ENCODE measurements around the gene PHOX2B.
"Not testable (repeated sequence)": the region's sequence is repeated elsewhere in the genome, so short reads cannot be mapped to it uniquely, and the experiment has no call there.

The PHOX2B gene

GRCh38 chr4:41711654-41712053, 36.9 kb downstream of the PHOX2B start:
- DNase-seq (ENCODE audit: low read depth): not testable (repeated sequence)

DNA sequence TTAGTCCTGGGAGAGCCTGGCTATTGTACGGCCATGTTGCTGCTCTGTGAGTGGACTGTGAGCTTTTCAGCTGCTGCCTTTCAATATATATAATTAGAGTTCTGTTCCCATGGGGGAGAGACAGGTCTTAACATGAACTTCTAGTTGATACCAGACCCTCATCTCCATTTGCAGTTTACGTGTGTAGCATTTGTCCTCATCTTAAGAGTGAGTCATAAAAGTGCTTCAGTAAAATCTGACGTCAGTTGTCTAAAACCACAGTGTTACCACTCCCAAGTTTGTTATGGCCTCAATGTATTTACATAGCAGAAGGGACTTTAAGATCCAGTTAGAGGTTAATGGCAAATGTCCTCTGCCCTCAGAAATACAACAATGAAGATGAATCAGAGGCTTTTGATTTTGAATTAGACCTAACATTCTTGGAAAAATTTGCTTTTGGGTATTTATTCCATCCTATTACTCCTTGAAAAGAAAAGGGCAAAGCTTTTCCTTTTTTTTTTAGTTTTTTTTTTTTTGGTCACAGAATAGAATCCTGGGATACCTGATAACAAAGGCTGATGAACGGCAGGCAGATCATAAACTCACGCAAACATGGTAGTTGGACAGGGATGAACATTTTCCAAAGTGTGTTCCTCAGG, 38.6 kb downstream of the PHOX2B start:
- no peak for DNase-seq (ENCODE audit: low read depth)

- no peak for DNase-seq (ENCODE audit: low read depth)
Measured at GRCh38 chr4:41703785-41704184, 44.7 kb downstream of the PHOX2B start.

DNA sequence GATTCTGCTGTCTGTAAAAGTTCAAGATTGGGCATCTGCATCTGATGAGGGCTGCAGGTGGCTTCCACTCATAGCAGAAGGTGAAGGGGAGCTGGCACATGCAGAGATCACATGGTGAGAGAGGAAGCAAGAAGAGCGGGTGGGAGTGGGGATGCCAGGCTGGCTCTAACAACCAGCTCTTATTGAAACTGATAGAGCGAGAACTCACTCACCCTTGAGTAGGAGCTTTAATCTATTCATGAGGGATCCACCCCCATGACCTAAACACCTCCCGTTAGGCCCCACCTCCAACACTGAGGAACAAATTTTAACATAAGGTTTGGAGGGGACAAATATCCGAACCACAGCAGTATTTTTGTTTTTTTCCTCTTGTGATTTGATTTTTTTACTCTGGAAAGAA, 45.8 kb downstream of the PHOX2B start:
- DNase-seq (ENCODE audit: low read depth): no peak

DNA sequence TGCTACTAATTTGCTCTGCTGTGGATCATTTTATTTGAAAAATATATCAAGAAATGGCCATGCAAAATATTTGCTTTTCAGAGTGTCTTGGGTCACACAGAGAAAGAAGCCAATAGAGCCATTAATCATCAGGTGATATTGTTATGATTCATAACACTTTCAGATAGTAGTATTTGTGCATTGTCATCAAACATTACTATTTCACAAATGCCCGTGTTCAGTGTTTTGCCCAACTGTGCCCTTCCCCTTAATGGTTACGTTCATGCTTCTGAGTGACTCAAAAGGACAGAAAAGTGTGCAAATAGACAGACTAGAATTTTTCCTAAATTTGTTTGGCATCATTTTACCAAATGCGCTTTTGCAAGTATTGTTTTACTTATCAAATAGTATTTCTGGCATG, 46.5 kb downstream of the PHOX2B start:
- no peak for DNase-seq (ENCODE audit: low read depth)

DNA sequence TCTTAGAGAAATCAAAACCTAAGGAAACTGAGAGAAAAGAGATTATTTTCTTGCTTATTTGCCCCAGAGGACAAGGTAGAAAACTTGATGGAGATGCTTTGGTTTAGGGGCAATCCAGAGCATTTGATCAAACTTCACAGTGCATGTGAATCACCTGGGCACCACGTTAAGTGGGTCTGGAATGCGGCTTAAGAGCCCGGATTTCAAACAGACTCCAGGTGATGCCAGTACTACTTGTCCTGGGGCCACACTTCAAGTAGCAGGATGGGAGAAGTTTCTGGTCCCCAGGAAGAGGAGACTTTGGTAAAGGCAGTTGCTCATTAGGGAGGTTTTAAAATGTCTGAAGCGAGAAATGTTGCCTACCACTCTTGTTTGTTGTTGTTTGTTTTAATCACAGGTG, 51.8 kb downstream of the PHOX2B start:
- no peak for DNase-seq (ENCODE audit: low read depth)

DNA sequence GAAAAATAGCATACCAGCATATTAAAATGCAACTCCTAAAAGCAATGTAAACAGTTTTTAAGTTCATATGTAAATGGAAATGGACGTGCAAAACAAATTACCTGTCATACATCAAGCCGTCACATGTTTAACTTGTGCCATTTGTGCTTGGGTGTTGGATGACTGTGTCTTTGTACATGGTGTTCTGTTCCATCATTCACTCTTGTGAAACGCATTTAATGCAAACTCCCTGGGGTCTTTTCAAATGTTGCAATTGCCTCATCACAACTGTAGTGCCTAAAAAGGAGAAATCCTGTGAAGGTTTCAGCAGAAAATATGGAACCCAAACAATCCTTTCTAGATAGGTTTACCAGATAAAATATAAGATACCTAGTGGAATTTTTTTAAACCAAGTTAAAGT, 52.4 kb downstream of the PHOX2B start:
- no peak for DNase-seq (ENCODE audit: low read depth)

Data from stimulated activated CD8-positive, alpha-beta memory T cell treated with anti-CD3 and anti-CD28 coated beads, Interleukin-12 subunit alpha, Interleukin-12 subunit beta, amount 100 ng/mL, for 1 hour (primary cell).